GM12801 (cell line): ENCODE results near the gene ETV7.

Experiments used
- CTCF ChIP-seq: IDR thresholded peaks from one replicate; pipeline ENCODE4 v1.5.1; 2011; ENCODE audit warnings: control low read depth; ENCODE audit not compliant: insufficient read length; ENCODE audit errors: extremely low read depth

Gene ETV7

GRCh38 chr6:36376183-36376582 is 11.3 kb downstream of the ETV7 start:
- no peak for TF ChIP-seq CTCF

GRCh38 chr6:36375644-36376155 is 11.8 kb downstream of the ETV7 start:
- TF ChIP-seq CTCF: no peak

GRCh38 chr6:36374972-36375371 is 12.5 kb downstream of the ETV7 start:
- no peak for TF ChIP-seq CTCF

GRCh38 chr6:36374194-36374593 is 13.3 kb downstream of the ETV7 start:
- no peak for TF ChIP-seq CTCF

GRCh38 chr6:36373368-36374019 is 14.0 kb downstream of the ETV7 start:
- TF ChIP-seq CTCF: no peak

- no peak for TF ChIP-seq CTCF
Measured at GRCh38 chr6:36372088-36372487, 15.4 kb downstream of the ETV7 start.

- no peak for TF ChIP-seq CTCF
Measured at GRCh38 chr6:36371211-36371610, 16.3 kb downstream of the ETV7 start.
